HEK293 (cell line): ENCODE results near the gene POM121L2.

ENCODE experiments used
- CTCF ChIA-PET: fragments of 350-600 bp; formaldehyde crosslinking; extraction: SDS; loops from one replicate; lab custom pipeline; 2021; ENCODE audit warnings: antibody characterized with exemption; lab: Yijun Ruan, JAX
- POLR2A ChIA-PET: fragments of 300-600 bp; formaldehyde crosslinking; extraction: SDS; loops from one replicate; lab custom pipeline; 2020; ENCODE audit warnings: antibody characterized with exemption, inconsistent platforms; lab: Yijun Ruan, JAX
- H3K27ac ChIP-seq: fragments of 200-500 bp; sonication (Bioruptor generic); 2 replicates; pipeline ENCODE4 v1.5.1; 2014; ENCODE audit warnings: low read depth, low read length, control low read depth, inconsistent platforms; ENCODE audit errors: extremely low read depth
- H3K36me3 ChIP-seq, 2 experiments: fragments of 200-500 bp in 1 of 2; sonication (Bioruptor generic) in 1 of 2; 1 replicate in 1 of 2; 2 replicates in 1 of 2; pipeline ENCODE4 v1.5.1; 2014 to 2017; ENCODE audit warnings: inconsistent platforms in 2 of 2, low read length in 2 of 2; ENCODE audit not compliant: control insufficient read depth in 2 of 2, insufficient read depth in 1 of 2
- H3K4me1 ChIP-seq: fragments of 200-500 bp; sonication (Bioruptor generic); 2 replicates; pipeline ENCODE4 v1.5.1; 2014; ENCODE audit warnings: mild to moderate bottlenecking, low read length, inconsistent platforms; ENCODE audit not compliant: control insufficient read depth, insufficient read depth
- H3K4me3 ChIP-seq: 2 replicates; pipeline ENCODE4 v1.5.1; 2011; ENCODE audit warnings: low read depth, mild to moderate bottlenecking, control low read depth, low read length, moderate library complexity
- H3K9me3 ChIP-seq: fragments of 200-500 bp; sonication (Bioruptor generic); 2 replicates; pipeline ENCODE4 v1.5.1; 2014; ENCODE audit warnings: low read depth, low read length, inconsistent platforms; ENCODE audit not compliant: control insufficient read depth, insufficient read depth
- ATF2 ChIP-seq: fragments of 450-650 bp; formaldehyde crosslinking; IDR thresholded peaks from 2 replicates; pipeline ENCODE4 v1.5.1; 2016; ENCODE audit warnings: missing biosample characterization, missing genetic modification characterization, low read depth
- FEZF1 ChIP-seq: fragments of 450-650 bp; formaldehyde crosslinking; IDR thresholded peaks from 2 replicates; pipeline ENCODE4 v1.5.1; 2016; ENCODE audit warnings: missing biosample characterization, missing genetic modification characterization
- HOXC10 ChIP-seq: sonication (generic); formaldehyde crosslinking; IDR thresholded peaks from 2 replicates; pipeline ENCODE4 v1.8.1; 2023; ENCODE audit warnings: mild to moderate bottlenecking, missing genetic modification reagents
- IKZF3 ChIP-seq: fragments of 450-650 bp; IDR thresholded peaks from 2 replicates; pipeline ENCODE4 v1.5.0; 2018; ENCODE audit warnings: missing biosample characterization, mild to moderate bottlenecking, missing genetic modification characterization, moderate library complexity
- KLF10 ChIP-seq: fragments of 450-650 bp; IDR thresholded peaks from 2 replicates; pipeline ENCODE4 v1.5.1; 2018; ENCODE audit warnings: missing biosample characterization, mild to moderate bottlenecking, missing genetic modification characterization
- KLF17 ChIP-seq: fragments of 450-650 bp; formaldehyde crosslinking; IDR thresholded peaks from 2 replicates; pipeline ENCODE4 v1.5.1; 2016; ENCODE audit warnings: missing biosample characterization, missing genetic modification characterization
- KLF9 ChIP-seq: fragments of 450-650 bp; formaldehyde crosslinking; IDR thresholded peaks from 2 replicates; pipeline ENCODE4 v1.5.1; 2016; ENCODE audit warnings: missing biosample characterization, missing genetic modification characterization, low read depth
- SALL2 ChIP-seq: fragments of 450-650 bp; formaldehyde crosslinking; IDR thresholded peaks from 2 replicates; pipeline ENCODE4 v1.5.0; 2017; ENCODE audit warnings: missing biosample characterization, mild to moderate bottlenecking, missing genetic modification characterization, borderline replicate concordance
- SP2 ChIP-seq: fragments of 450-650 bp; formaldehyde crosslinking; IDR thresholded peaks from 2 replicates; pipeline ENCODE4 v1.5.1; 2016; ENCODE audit warnings: missing biosample characterization, missing genetic modification characterization
- YY1 ChIP-seq: fragments of 450-650 bp; formaldehyde crosslinking; IDR thresholded peaks from 2 replicates; pipeline ENCODE4 v1.5.1; 2018; ENCODE audit warnings: missing biosample characterization, missing genetic modification characterization
- ZBTB8A ChIP-seq: fragments of 450-650 bp; formaldehyde crosslinking; IDR thresholded peaks from 2 replicates; pipeline ENCODE4 v1.5.1; 2016; ENCODE audit warnings: missing biosample characterization, missing genetic modification characterization
- ZFP69B ChIP-seq: fragments of 450-650 bp; formaldehyde crosslinking; IDR thresholded peaks from 2 replicates; pipeline ENCODE4 v1.5.1; 2016; ENCODE audit warnings: missing biosample characterization, missing genetic modification characterization
- ZNF133 ChIP-seq: fragments of 450-650 bp; formaldehyde crosslinking; IDR thresholded peaks from 2 replicates; pipeline ENCODE4 v1.5.1; 2016; ENCODE audit warnings: missing biosample characterization, missing genetic modification characterization
- ZNF18 ChIP-seq: fragments of 450-650 bp; formaldehyde crosslinking; IDR thresholded peaks from 2 replicates; pipeline ENCODE4 v1.5.1; 2016; ENCODE audit warnings: missing biosample characterization, missing genetic modification characterization
- ZNF19 ChIP-seq: fragments of 450-650 bp; formaldehyde crosslinking; IDR thresholded peaks from 2 replicates; pipeline ENCODE4; 2016; ENCODE audit warnings: missing biosample characterization, missing genetic modification characterization, low read depth
- ZNF26 ChIP-seq: fragments of 450-650 bp; formaldehyde crosslinking; IDR thresholded peaks from 2 replicates; pipeline ENCODE4 v1.5.1; 2016; ENCODE audit warnings: missing biosample characterization, missing genetic modification characterization
- ZNF266 ChIP-seq: fragments of 450-650 bp; formaldehyde crosslinking; IDR thresholded peaks from 2 replicates; pipeline ENCODE4 v1.5.1; 2016; ENCODE audit warnings: missing biosample characterization, missing genetic modification characterization, low read depth
- ZNF274 ChIP-seq, 2 experiments: fragments of 200-500 bp in 1 of 2; fragments of 450-650 bp in 1 of 2; sonication (Bioruptor generic) in 1 of 2; formaldehyde crosslinking in 1 of 2; IDR thresholded peaks; 2 replicates each; pipeline versions ENCODE4 v1.5.1 to v1.6.1; 2014 to 2016; ENCODE audit warnings: borderline replicate concordance in 1 of 2, inconsistent platforms in 1 of 2, low read length in 1 of 2, missing biosample characterization in 1 of 2, missing genetic modification characterization in 1 of 2
- ZNF416 ChIP-seq: fragments of 450-650 bp; formaldehyde crosslinking; IDR thresholded peaks from 2 replicates; pipeline ENCODE4 v1.5.1; 2016; ENCODE audit warnings: missing biosample characterization, missing genetic modification characterization
- ZNF423 ChIP-seq: fragments of 450-650 bp; formaldehyde crosslinking; IDR thresholded peaks from 2 replicates; pipeline ENCODE4 v1.5.1; 2016; ENCODE audit warnings: missing biosample characterization, missing genetic modification characterization
- ZNF623 ChIP-seq: fragments of 450-650 bp; formaldehyde crosslinking; IDR thresholded peaks from 2 replicates; pipeline ENCODE4 v1.5.1; 2016; ENCODE audit warnings: missing biosample characterization, missing genetic modification characterization
- ZNF626 ChIP-seq: fragments of 450-650 bp; sonication (Bioruptor Pico); formaldehyde crosslinking; IDR thresholded peaks from 2 replicates; pipeline ENCODE4 v1.5.1; 2018; ENCODE audit warnings: missing biosample characterization, missing genetic modification characterization, inconsistent platforms
- ZNF654 ChIP-seq: fragments of 450-650 bp; formaldehyde crosslinking; IDR thresholded peaks from 2 replicates; pipeline ENCODE4 v1.5.1; 2016; ENCODE audit warnings: low read depth, missing biosample characterization, missing genetic modification characterization
- ZNF670 ChIP-seq: fragments of 450-650 bp; formaldehyde crosslinking; IDR thresholded peaks from 2 replicates; pipeline ENCODE4 v1.5.1; 2016; ENCODE audit warnings: missing biosample characterization, missing genetic modification characterization, low read depth
- ZNF701 ChIP-seq: fragments of 450-650 bp; formaldehyde crosslinking; IDR thresholded peaks from 2 replicates; pipeline ENCODE4 v1.5.1; 2016; ENCODE audit warnings: missing biosample characterization, missing genetic modification characterization
- ZNF792 ChIP-seq: fragments of 450-650 bp; formaldehyde crosslinking; IDR thresholded peaks from 2 replicates; pipeline ENCODE4 v1.5.1; 2016; ENCODE audit warnings: missing biosample characterization, missing genetic modification characterization
- ZNF837 ChIP-seq: fragments of 450-650 bp; formaldehyde crosslinking; IDR thresholded peaks from 2 replicates; pipeline ENCODE4 v1.5.1; 2016; ENCODE audit warnings: missing biosample characterization, missing genetic modification characterization
- ZSCAN23 ChIP-seq: fragments of 450-650 bp; formaldehyde crosslinking; IDR thresholded peaks from 2 replicates; pipeline ENCODE4 v1.5.1; 2016; ENCODE audit warnings: missing biosample characterization, missing genetic modification characterization
- ZSCAN5A ChIP-seq: fragments of 450-650 bp; formaldehyde crosslinking; IDR thresholded peaks from 2 replicates; pipeline ENCODE4 v1.5.1; 2016; ENCODE audit warnings: missing biosample characterization, missing genetic modification characterization

POM121L2 gene

GRCh38 chr6:27281569-27281968 is 30.5 kb downstream of the POM121L2 start:
- TF ChIP-seq FEZF1 (tag by site-specific recombination): no peak
- TF ChIP-seq ZNF701 (tag by site-specific recombination): no peak
- no peak for TF ChIP-seq ZNF18 (tag by site-specific recombination)
- TF ChIP-seq ZNF423: no peak
- TF ChIP-seq SP2 (tag by site-specific recombination): no peak
- TF ChIP-seq ZNF26 (tag by site-specific recombination): no peak
- no peak for TF ChIP-seq ZNF654
- no peak for TF ChIP-seq ZNF274 (IDR thresholded peaks at IDR 0.05; ENCODE audit: low read length)
- TF ChIP-seq ZNF274 (tag by site-specific recombination; IDR thresholded peaks at IDR 0.05; ENCODE audit: borderline replicate concordance): no peak
- TF ChIP-seq ZNF623 (tag by site-specific recombination): no peak
- no peak for TF ChIP-seq IKZF3
- no peak for TF ChIP-seq ZNF792 (tag by site-specific recombination)
- TF ChIP-seq SALL2: no peak
- no peak for TF ChIP-seq ZNF19
- ChIA-PET POLR2A (interaction anchor here (1.0 kb wide), 1 partner anchor 30 kb away, joined by 6 read pairs; no protein-coding TSS in a partner anchor), CTCF (interaction anchor here (0.7 to 1.2 kb wide), 2 partner anchors 486 to 940 kb away, joined by 3 to 4 read pairs; no protein-coding TSS in a partner anchor)
- no peaks in the 10 kb centered on the region for H3K36me3 ChIP-seq
- H3K4me1 ChIP-seq: no peaks in the 10 kb centered on the region
- peak overlapping the region; percentile 59 for H3K4me3 ChIP-seq
- no peak overlapping the region for H3K27ac ChIP-seq
- no peaks in the 10 kb centered on the region for H3K9me3 ChIP-seq

GRCh38 chr6:27281105-27281539 is 31.0 kb downstream of the POM121L2 start:
- Histone ChIP-seq H3K36me3 (no peaks in the 10 kb centered on the region), H3K4me1 (no peaks in the 10 kb centered on the region), H3K4me3 (peak overlapping the region; percentile 59), H3K27ac (peak overlapping the region; percentile 54), H3K9me3 (no peaks in the 10 kb centered on the region)
- CTCF ChIA-PET: interaction anchor here (0.6 to 1.2 kb wide), 3 partner anchors 474 to 939 kb away, joined by 3 to 4 read pairs (median 3); no protein-coding TSS in a partner anchor
- POLR2A ChIA-PET: interaction anchor here (1.0 to 2.5 kb wide), 2 partner anchors 15 to 29 kb away, joined by 6 to 16 read pairs; no protein-coding TSS in a partner anchor
- TF ChIP-seq KLF9 (tag by site-specific recombination): no peak
- no peak for TF ChIP-seq HOXC10 (CRISPR knock-in tag)
- TF ChIP-seq ZNF416: no peak
- TF ChIP-seq ZNF133 (tag by site-specific recombination): no peak
- no peak for TF ChIP-seq ZNF837
- no peak for TF ChIP-seq ZSCAN5A
- TF ChIP-seq ZFP69B (tag by site-specific recombination): no peak
- no peak for TF ChIP-seq ZNF274 (IDR thresholded peaks at IDR 0.05; ENCODE audit: low read length)
- TF ChIP-seq ZNF274 (tag by site-specific recombination; IDR thresholded peaks at IDR 0.05; ENCODE audit: borderline replicate concordance): no peak
- TF ChIP-seq ZBTB8A (tag by site-specific recombination): peak; percentile 62
- no peak for TF ChIP-seq ZNF266 (tag by site-specific recombination)
- TF ChIP-seq ZNF626 (tag by site-specific recombination): no peak
- TF ChIP-seq ZNF670 (tag by site-specific recombination): no peak
- no peak for TF ChIP-seq KLF17 (tag by site-specific recombination)
- TF ChIP-seq KLF10 (tag by site-specific recombination): no peak
- no peak for TF ChIP-seq ZSCAN23
- no peak for TF ChIP-seq ZNF623 (tag by site-specific recombination)
- TF ChIP-seq YY1: no peak
- no peak for TF ChIP-seq ATF2 (tag by site-specific recombination)
